Measurements from ENCODE around the gene ATG10. TPM values are rescaled to one million over a fixed set of nuclear protein-coding genes. Genes with fewer than 3 reads are reported as not detected.

The ATG10 gene
- total and polyA plus RNA-seq, 2 of the 13 experiments (the other 11 are each of a cell fraction or from before 2014, with no cell fraction given), result 2.0 to 5.7 TPM

DNA sequence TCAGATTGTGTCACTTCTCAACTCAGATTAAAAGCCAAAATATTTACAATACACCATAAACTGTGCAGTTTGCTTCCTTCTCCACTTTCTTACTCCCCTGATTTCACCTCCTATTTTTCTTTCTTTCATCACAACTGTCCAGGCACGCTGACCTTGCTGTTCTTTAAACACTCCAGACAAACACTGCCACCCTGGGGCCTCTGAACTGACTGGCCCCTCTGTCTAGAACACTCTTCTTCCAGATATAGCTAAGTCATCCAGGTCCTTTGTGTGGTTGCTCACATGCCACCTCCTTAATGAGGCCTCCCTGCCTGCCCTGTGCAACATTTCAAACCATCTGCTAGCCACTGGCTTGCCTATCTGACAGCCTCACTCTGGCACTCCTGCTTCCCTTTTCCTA lies 46.6 kb downstream of the ATG10 start (continued):
- TF ChIP-seq, protein P1, sequence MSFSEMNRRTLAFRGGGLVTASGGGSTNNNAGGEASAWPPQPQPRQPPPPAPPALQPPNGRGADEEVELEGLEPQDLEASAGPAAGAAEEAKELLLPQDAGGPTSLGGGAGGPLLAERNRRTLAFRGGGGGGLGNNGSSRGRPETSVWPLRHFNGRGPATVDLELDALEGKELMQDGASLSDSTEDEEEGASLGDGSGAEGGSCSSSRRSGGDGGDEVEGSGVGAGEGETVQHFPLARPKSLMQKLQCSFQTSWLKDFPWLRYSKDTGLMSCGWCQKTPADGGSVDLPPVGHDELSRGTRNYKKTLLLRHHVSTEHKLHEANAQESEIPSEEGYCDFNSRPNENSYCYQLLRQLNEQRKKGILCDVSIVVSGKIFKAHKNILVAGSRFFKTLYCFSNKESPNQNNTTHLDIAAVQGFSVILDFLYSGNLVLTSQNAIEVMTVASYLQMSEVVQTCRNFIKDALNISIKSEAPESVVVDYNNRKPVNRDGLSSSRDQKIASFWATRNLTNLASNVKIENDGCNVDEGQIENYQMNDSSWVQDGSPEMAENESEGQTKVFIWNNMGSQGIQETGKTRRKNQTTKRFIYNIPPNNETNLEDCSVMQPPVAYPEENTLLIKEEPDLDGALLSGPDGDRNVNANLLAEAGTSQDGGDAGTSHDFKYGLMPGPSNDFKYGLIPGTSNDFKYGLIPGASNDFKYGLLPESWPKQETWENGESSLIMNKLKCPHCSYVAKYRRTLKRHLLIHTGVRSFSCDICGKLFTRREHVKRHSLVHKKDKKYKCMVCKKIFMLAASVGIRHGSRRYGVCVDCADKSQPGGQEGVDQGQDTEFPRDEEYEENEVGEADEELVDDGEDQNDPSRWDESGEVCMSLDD (CRISPR knock-in tag; IDR thresholded peaks at IDR 0.05; ENCODE audit: borderline replicate concordance), result no peak
- TF ChIP-seq ZNF17 (CRISPR knock-in tag; IDR thresholded peaks at IDR 0.05), result no peak
- TF ChIP-seq KDM2A (CRISPR knock-in tag; IDR thresholded peaks at IDR 0.05; ENCODE audit: borderline replicate concordance, low read depth), result no peak
- TF ChIP-seq SP1 (IDR thresholded peaks at IDR 0.05), result no peak
- TF ChIP-seq SP1 (CRISPR knock-in tag; IDR thresholded peaks at IDR 0.05), result no peak
- no peak for TF ChIP-seq CCDC6 (CRISPR knock-in tag; IDR thresholded peaks at IDR 0.05)
- TF ChIP-seq GABPA (IDR thresholded peaks at IDR 0.05; ENCODE audit: low read depth, low read length), result no peak
- TF ChIP-seq GABPA (CRISPR knock-in tag; IDR thresholded peaks at IDR 0.05; ENCODE audit: low read depth), result no peak
- TF ChIP-seq, protein P2, sequence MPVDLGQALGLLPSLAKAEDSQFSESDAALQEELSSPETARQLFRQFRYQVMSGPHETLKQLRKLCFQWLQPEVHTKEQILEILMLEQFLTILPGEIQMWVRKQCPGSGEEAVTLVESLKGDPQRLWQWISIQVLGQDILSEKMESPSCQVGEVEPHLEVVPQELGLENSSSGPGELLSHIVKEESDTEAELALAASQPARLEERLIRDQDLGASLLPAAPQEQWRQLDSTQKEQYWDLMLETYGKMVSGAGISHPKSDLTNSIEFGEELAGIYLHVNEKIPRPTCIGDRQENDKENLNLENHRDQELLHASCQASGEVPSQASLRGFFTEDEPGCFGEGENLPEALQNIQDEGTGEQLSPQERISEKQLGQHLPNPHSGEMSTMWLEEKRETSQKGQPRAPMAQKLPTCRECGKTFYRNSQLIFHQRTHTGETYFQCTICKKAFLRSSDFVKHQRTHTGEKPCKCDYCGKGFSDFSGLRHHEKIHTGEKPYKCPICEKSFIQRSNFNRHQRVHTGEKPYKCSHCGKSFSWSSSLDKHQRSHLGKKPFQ (CRISPR knock-in tag; IDR thresholded peaks at IDR 0.05; ENCODE audit: insufficient replicate concordance), result no peak
- TF ChIP-seq BCLAF1 (IDR thresholded peaks at IDR 0.05), result no peak
- TF ChIP-seq ZNF331 (CRISPR knock-in tag; IDR thresholded peaks at IDR 0.05), result 0 out of 2 replicates have a peak, but pooled peaks have one; percentile 42
- TF ChIP-seq ZNF883 (CRISPR knock-in tag; IDR thresholded peaks at IDR 0.05; ENCODE audit: not compliant biosample characterization), result no peak
- 0 out of 2 replicates have a peak, but pooled peaks have one; percentile 30 for TF ChIP-seq ZNF574 (CRISPR knock-in tag; IDR thresholded peaks at IDR 0.05)
- TF ChIP-seq SOX13 (IDR thresholded peaks at IDR 0.05), result no peak
- TF ChIP-seq SOX13 (CRISPR knock-in tag; conservative IDR thresholded peaks at IDR 0.05 in 1 of 2, IDR thresholded peaks at IDR 0.05 in 1 of 2), result peak in 1 of 2 experiments; percentile 77; a peak in 2 of 4 replicates
- peak; percentile 78 for TF ChIP-seq GATAD2A (CRISPR knock-in tag; IDR thresholded peaks at IDR 0.05)
- TF ChIP-seq SNAPC2 (CRISPR knock-in tag; IDR thresholded peaks at IDR 0.05), result no peak
- no peak for TF ChIP-seq MAF1 (CRISPR knock-in tag; IDR thresholded peaks at IDR 0.05; ENCODE audit: borderline replicate concordance)
- 0 out of 2 replicates have a peak, but pooled peaks have one; percentile 56 for TF ChIP-seq HOXA5 (CRISPR knock-in tag; IDR thresholded peaks at IDR 0.05)
- peak; percentile 28; the same call in 1 of the 2 replicates for TF ChIP-seq HDAC2 (CRISPR knock-in tag; IDR thresholded peaks at IDR 0.05)
